Measurements from ENCODE around the gene BAIAP2.
"Not testable (repeated sequence)": the region's sequence is repeated elsewhere in the genome, so short reads cannot be mapped to it uniquely, and the experiment has no call there.

BAIAP2 gene

GRCh38 chr17:81021531-81022343, 13.2 kb upstream of the BAIAP2 start:
- no peak for DNase-seq (ENCODE audit: low read depth in 2 of 2)

GRCh38 chr17:81022344-81022676, 12.6 kb upstream of the BAIAP2 start:
- no peak for DNase-seq (ENCODE audit: low read depth in 2 of 2)

- DNase-seq (ENCODE audit: low read depth in 2 of 2) = no peak
Observed at GRCh38 chr17:81025065-81025740, 9.7 kb upstream of the BAIAP2 start.

- no peak for DNase-seq (ENCODE audit: low read depth in 2 of 2)
Observed at GRCh38 chr17:81025741-81026129, 9.2 kb upstream of the BAIAP2 start.

GRCh38 chr17:81026266-81027036, 8.5 kb upstream of the BAIAP2 start:
- DNase-seq (ENCODE audit: low read depth in 2 of 2) = no peak

GRCh38 chr17:81027038-81027437, 7.9 kb upstream of the BAIAP2 start:
- no peak for DNase-seq (ENCODE audit: low read depth in 2 of 2)

- no peak for DNase-seq (ENCODE audit: low read depth in 2 of 2)
Observed at GRCh38 chr17:81027591-81028505, 7.1 kb upstream of the BAIAP2 start.

- DNase-seq (ENCODE audit: low read depth in 2 of 2) = no peak
Observed at GRCh38 chr17:81028506-81028858, 6.5 kb upstream of the BAIAP2 start.

- no peak for DNase-seq (ENCODE audit: low read depth in 2 of 2)
Observed at GRCh38 chr17:81029859-81030258, 5.1 kb upstream of the BAIAP2 start.

- not testable (repeated sequence) for DNase-seq (ENCODE audit: low read depth in 2 of 2)
Observed at GRCh38 chr17:81030312-81030711, 4.6 kb upstream of the BAIAP2 start.

- no peak for DNase-seq (ENCODE audit: low read depth in 2 of 2)
Observed at GRCh38 chr17:81030741-81031565, 4.0 kb upstream of the BAIAP2 start.

- DNase-seq (ENCODE audit: low read depth in 2 of 2) = no peak
Observed at GRCh38 chr17:81031566-81032550, 3.1 kb upstream of the BAIAP2 start.

GRCh38 chr17:81032641-81033480, 2.1 kb upstream of the BAIAP2 start:
- no peak for DNase-seq (ENCODE audit: low read depth in 2 of 2)

- DNase-seq (ENCODE audit: low read depth in 2 of 2) = no peak
Observed at GRCh38 chr17:81033535-81034167, 1.3 kb upstream of the BAIAP2 start.

GRCh38 chr17:81034168-81034777, 678 bp upstream of the BAIAP2 start:
- DNase-seq (ENCODE audit: low read depth in 2 of 2) = no peak

- no peak for DNase-seq (ENCODE audit: low read depth in 2 of 2)
Observed at GRCh38 chr17:81035521-81036196, 708 bp downstream of the BAIAP2 start.

Data from stimulated activated CD8-positive, alpha-beta memory T cell treated with anti-CD3 and anti-CD28 coated beads, Interleukin-2, amount 100 ng/mL, for 48 hours (primary cell).